ENCODE measurements around the gene EXOSC5. TPM values are rescaled to one million over a fixed set of nuclear protein-coding genes. Genes with fewer than 3 reads are reported as not detected.
A peak's percentile ranks its signal among the peaks of the same experiment; 100 is the strongest.

EXOSC5 gene
- total RNA-seq, 1 donor from 2014 or later, result 15.2 TPM

- intact Hi-C loops (cut with DNase I), result no loop called here
- peaks cover 0 to 17% of the 10 kb centered on the region in 2 donors for H3K36me3 ChIP-seq
- TF ChIP-seq POLR2AphosphoS5 (IDR thresholded peaks at IDR 0.05; ENCODE audit: insufficient read depth in 1 of 2, low read depth in 1 of 2) (no peak), CTCF (IDR thresholded peaks at IDR 0.05) (no peak), POLR2A (IDR thresholded peaks at IDR 0.05) (no peak)
- no peak overlapping the region for H3K4me3 ChIP-seq
- H3K9me3 ChIP-seq, result no peaks in the 10 kb centered on the region
- no peak for DNase-seq (ENCODE audit: extremely low spot score in 2 of 2)
- H3K27me3 ChIP-seq, result no peaks in the 10 kb centered on the region
- H3K4me1 ChIP-seq, result peaks cover 46% of the 10 kb centered on the region
- H3K27ac ChIP-seq, result no peak overlapping the region
These were observed 10.1 kb upstream of the EXOSC5 start for GRCh38 chr19:41407271-41407670.

GRCh38 chr19:41405776-41406175, 8.6 kb upstream of the EXOSC5 start:
- Histone ChIP-seq H3K9me3 (no peaks in the 10 kb centered on the region), H3K36me3 (peaks cover 0 to 4% of the 10 kb centered on the region in 2 donors), H3K27me3 (no peaks in the 10 kb centered on the region), H3K4me3 (no peak overlapping the region), H3K27ac (peak overlapping the region; percentile 72), H3K4me1 (peaks cover 46% of the 10 kb centered on the region)
- DNase-seq (ENCODE audit: extremely low spot score in 2 of 2), result no peak
- TF ChIP-seq POLR2AphosphoS5 (IDR thresholded peaks at IDR 0.05; ENCODE audit: insufficient read depth in 1 of 2, low read depth in 1 of 2) (no peak), CTCF (IDR thresholded peaks at IDR 0.05) (no peak), POLR2A (IDR thresholded peaks at IDR 0.05) (no peak)
- intact Hi-C loops (cut with DNase I), result no loop called here

- no peaks in the 10 kb centered on the region for H3K9me3 ChIP-seq
- intact Hi-C loops (cut with DNase I), result no loop called here
- peaks cover 60% of the 10 kb centered on the region for H3K4me1 ChIP-seq
- no peak overlapping the region for H3K4me3 ChIP-seq
- no peak for TF ChIP-seq POLR2AphosphoS5 (IDR thresholded peaks at IDR 0.05; ENCODE audit: insufficient read depth in 1 of 2, low read depth in 1 of 2)
- TF ChIP-seq POLR2A (IDR thresholded peaks at IDR 0.05), result no peak
- no peak for TF ChIP-seq CTCF (IDR thresholded peaks at IDR 0.05)
- H3K27me3 ChIP-seq, result no peaks in the 10 kb centered on the region
- no peaks in the 10 kb centered on the region for H3K36me3 ChIP-seq
- peak overlapping the region; percentile 39 for H3K27ac ChIP-seq
- DNase-seq (ENCODE audit: extremely low spot score in 2 of 2), result no peak
These were observed 6.2 kb upstream of the EXOSC5 start for GRCh38 chr19:41403181-41403970.

- no peak overlapping the region for H3K4me3 ChIP-seq
- TF ChIP-seq POLR2AphosphoS5 (IDR thresholded peaks at IDR 0.05; ENCODE audit: insufficient read depth in 1 of 2, low read depth in 1 of 2), result no peak
- DNase-seq (ENCODE audit: extremely low spot score in 2 of 2), result no peak
- H3K27me3 ChIP-seq, result no peaks in the 10 kb centered on the region
- H3K9me3 ChIP-seq, result no peaks in the 10 kb centered on the region
- H3K27ac ChIP-seq, result peak overlapping the region; percentile 36
- intact Hi-C loops (cut with DNase I), result no loop called here
- no peaks in the 10 kb centered on the region for H3K36me3 ChIP-seq
- peaks cover 61% of the 10 kb centered on the region for H3K4me1 ChIP-seq
These were observed 4.9 kb upstream of the EXOSC5 start for GRCh38 chr19:41402010-41402409.

GRCh38 chr19:41401483-41401882, 4.3 kb upstream of the EXOSC5 start:
- Histone ChIP-seq H3K27me3 (no peaks in the 10 kb centered on the region), H3K27ac (peak overlapping the region; percentile 36), H3K36me3 (no peaks in the 10 kb centered on the region), H3K9me3 (no peaks in the 10 kb centered on the region), H3K4me1 (peaks cover 66% of the 10 kb centered on the region), H3K4me3 (no peak overlapping the region)
- no peak for TF ChIP-seq POLR2AphosphoS5 (IDR thresholded peaks at IDR 0.05; ENCODE audit: insufficient read depth in 1 of 2, low read depth in 1 of 2)
- TF ChIP-seq POLR2A (IDR thresholded peaks at IDR 0.05), result no peak
- no peak for TF ChIP-seq CTCF (IDR thresholded peaks at IDR 0.05)
- DNase-seq (ENCODE audit: extremely low spot score in 2 of 2), result no peak
- intact Hi-C loops (cut with DNase I), result no loop called here
